ENCODE results near the gene SLC26A6.

Gene SLC26A6

GRCh38 chr3:48662753-48663488 is 27.7 kb upstream of the SLC26A6 start, which contains the start of gene CELSR3:
Gene CELSR3, minus strand, starts transcription at chr3:48662886. Its CDS starts 252 bp downstream, at chr3:48662634.
- ChIA-PET POLR2A (interaction anchor here (0.6 to 2.4 kb wide), 5 partner anchors 9 to 259 kb away, joined by 3 to 25 read pairs (median 4); partner anchors contain the start of gene SLC26A6), CTCF (interaction anchor here (1.0 to 5.6 kb wide), 12 partner anchors 10 to 199 kb away, joined by 3 to 37 read pairs (median 4); partner anchors contain the start of genes NCKIPSD and SLC26A6)
- TF ChIP-seq CTCF (IDR thresholded peaks at IDR 0.05; ENCODE audit: insufficient read depth, low read length, missing control alignments), result no peak
- peak within 1 kb of the TSS; percentile 70 for H3K4me3 ChIP-seq (ENCODE audit: low read depth, low read length)
- peak; percentile 36 for DNase-seq (ENCODE audit: low read depth, low spot score)

GRCh38 chr3:48662145-48662752 is 27.0 kb upstream of the SLC26A6 start:
- H3K4me3 ChIP-seq (ENCODE audit: low read depth, low read length), result peak overlapping the region; percentile 70
- CTCF ChIA-PET, result interaction anchor here (0.6 to 5.6 kb wide), 9 partner anchors 11 to 198 kb away, joined by 3 to 37 read pairs (median 4); partner anchors contain the start of genes NCKIPSD and SLC26A6
- POLR2A ChIA-PET, result interaction anchor here (0.6 to 2.4 kb wide), 5 partner anchors 8 to 64 kb away, joined by 3 to 25 read pairs (median 3); partner anchors contain the start of gene SLC26A6
- no peak for TF ChIP-seq CTCF (IDR thresholded peaks at IDR 0.05; ENCODE audit: insufficient read depth, low read length, missing control alignments)
- DNase-seq (ENCODE audit: low read depth, low spot score), result no peak

GRCh38 chr3:48661501-48662144 is 26.4 kb upstream of the SLC26A6 start:
- no peak for DNase-seq (ENCODE audit: low read depth, low spot score)
- peak overlapping the region; percentile 54 for H3K4me3 ChIP-seq (ENCODE audit: low read depth, low read length)
- ChIA-PET POLR2A (interaction anchor here (0.6 to 1.2 kb wide), 3 partner anchors 12 to 26 kb away, joined by 3 read pairs; partner anchors contain the start of gene SLC26A6), CTCF (interaction anchor here (0.6 to 5.6 kb wide), 7 partner anchors 13 to 142 kb away, joined by 3 to 37 read pairs (median 4); partner anchors contain the start of genes NCKIPSD and SLC26A6)
- TF ChIP-seq CTCF (IDR thresholded peaks at IDR 0.05; ENCODE audit: insufficient read depth, low read length, missing control alignments), result no peak

- ChIA-PET CTCF (interaction anchor here (5.6 kb wide), 2 partner anchors 24 to 26 kb away, joined by 31 to 37 read pairs; partner anchors contain the start of genes NCKIPSD and SLC26A6), POLR2A (interaction anchor here (1.0 to 1.2 kb wide), 2 partner anchors 25 kb away, joined by 3 read pairs; partner anchors contain the start of gene SLC26A6)
- DNase-seq (ENCODE audit: low read depth, low spot score), result no peak
- TF ChIP-seq CTCF (IDR thresholded peaks at IDR 0.05; ENCODE audit: insufficient read depth, low read length, missing control alignments), result no peak
- no peak overlapping the region for H3K4me3 ChIP-seq (ENCODE audit: low read depth, low read length)
Measured at GRCh38 chr3:48660800-48661400, 25.6 kb upstream of the SLC26A6 start.

- no peak for TF ChIP-seq CTCF (IDR thresholded peaks at IDR 0.05; ENCODE audit: insufficient read depth, low read length, missing control alignments)
- CTCF ChIA-PET, result interaction anchor here (0.8 to 1.9 kb wide), 7 partner anchors 15 to 475 kb away, joined by 3 to 5 read pairs (median 3); no protein-coding TSS in a partner anchor
- POLR2A ChIA-PET, result no interaction called here
- DNase-seq (ENCODE audit: low read depth, low spot score), result no peak
- H3K4me3 ChIP-seq (ENCODE audit: low read depth, low read length), result no peak overlapping the region; the same call in 1 of the 2 replicates
Measured at GRCh38 chr3:48656841-48657281, 21.6 kb upstream of the SLC26A6 start.
